ENCODE measurements around the gene TRIM9. TPM values are rescaled to one million over a fixed set of nuclear protein-coding genes. Genes with fewer than 3 reads are reported as not detected.

Gene TRIM9
- total and polyA plus RNA-seq, 2 of the 4 experiments (the other 2 are of a cell fraction): under 0.01 to 0.09 TPM

- Histone ChIP-seq H2AK9ac (replicated peaks; ENCODE audit: low read depth, low read length, poor library complexity) (no peak overlapping the region), H3K4me2 (ENCODE audit: low read depth, low read length) (no peak overlapping the region), H3K4me1 (ENCODE audit: control insufficient read depth, insufficient read depth, low read length) (no peaks in the 10 kb centered on the region), H3K9me1 (ENCODE audit: insufficient read depth, low read length) (no peaks in the 10 kb centered on the region), H2AK5ac (ENCODE audit: low read depth, low read length) (no peak overlapping the region), H3K14ac (replicated peaks; ENCODE audit: low read depth, low read length) (no peak overlapping the region), H3K27me3 (ENCODE audit: control insufficient read depth, insufficient read depth, low read length) (peaks cover 41% of the 10 kb centered on the region), H3K9me3 (ENCODE audit: control insufficient read depth, insufficient read depth, low read length) (no peaks in the 10 kb centered on the region), H3K79me1 (ENCODE audit: low read depth in 1 of 2, low read length in 2 of 2) (no peaks in the 10 kb centered on the region), H4K5ac (ENCODE audit: low read depth, low read length) (no peak overlapping the region), H4K8ac (ENCODE audit: low read depth in 2 of 2, low read length in 2 of 2) (no peak overlapping the region), H4K91ac (ENCODE audit: insufficient read depth, low read depth, low read length) (no peak overlapping the region), H2BK15ac (ENCODE audit: low read depth, low read length) (no peak overlapping the region), H3K27ac (ENCODE audit: insufficient read depth, low read length) (no peak overlapping the region), H3K18ac (ENCODE audit: low read depth, low read length) (no peak overlapping the region), H3K4me3 (ENCODE audit: insufficient read depth, low read depth, low read length) (no peak overlapping the region), H2BK20ac (ENCODE audit: low read depth, low read length) (no peak overlapping the region), H2BK5ac (ENCODE audit: low read depth, low read length, poor library complexity, severe bottlenecking) (no peak overlapping the region), H2AFZ (replicated peaks; ENCODE audit: low read length, poor library complexity) (no peak overlapping the region), H3K56ac (ENCODE audit: extremely low read depth, insufficient read depth, low read length) (no peak overlapping the region), H3K23ac (ENCODE audit: low read depth, low read length) (no peak overlapping the region), H3K9ac (ENCODE audit: low read depth, low read length) (no peak overlapping the region), H4K20me1 (ENCODE audit: insufficient read depth, low read length) (no peaks in the 10 kb centered on the region), H3K4ac (ENCODE audit: low read depth, low read length) (no peak overlapping the region), H3K36me3 (ENCODE audit: control insufficient read depth, insufficient read depth, low read length) (no peaks in the 10 kb centered on the region), H2BK120ac (ENCODE audit: low read depth, low read length) (no peak overlapping the region)
- ChIA-PET POLR2A (ENCODE audit: unreplicated experiment) (no interaction called here), CTCF (interaction anchor here (0.6 kb wide), 1 partner anchor 14 kb away, joined by 3 read pairs; no protein-coding TSS in a partner anchor)
- DNase-seq (no peak), ATAC-seq (ENCODE audit: low read depth) (no peak)
- WGBS, 2 experiments (ENCODE audit: extremely low coverage in 2 of 2, insufficient read length in 1 of 2): 0% methylated on average over 1 of the region's 5 CpGs; no CpG with 5 or more reads in 1 of the 2 experiments
- no peak for TF ChIP-seq FOS (IDR thresholded peaks at IDR 0.05; ENCODE audit: low read depth, low read length)
- TF ChIP-seq CTCF (conservative IDR thresholded peaks at IDR 0.05; ENCODE audit: low read depth, low read length): no peak
- no peak for TF ChIP-seq RCOR1 (IDR thresholded peaks at IDR 0.05; ENCODE audit: insufficient replicate concordance, low read length)
- no peak for TF ChIP-seq BHLHE40 (IDR thresholded peaks at IDR 0.05; ENCODE audit: low read depth, low read length)
- no peak for TF ChIP-seq RAD21 (IDR thresholded peaks at IDR 0.05; ENCODE audit: low read length)
- no peak for TF ChIP-seq MXI1 (IDR thresholded peaks at IDR 0.05; ENCODE audit: borderline replicate concordance, low read depth, low read length)
- no peak for TF ChIP-seq MAZ (IDR thresholded peaks at IDR 0.05; ENCODE audit: borderline replicate concordance, low read depth, low read length)
- TF ChIP-seq NFE2L2 (IDR thresholded peaks at IDR 0.05; ENCODE audit: low read depth, low read length): no peak
- TF ChIP-seq RFX5 (IDR thresholded peaks at IDR 0.05; ENCODE audit: low read depth, low read length): no peak
- no peak for TF ChIP-seq CHD1 (IDR thresholded peaks at IDR 0.05; ENCODE audit: low read depth, low read length)
- TF ChIP-seq USF2 (IDR thresholded peaks at IDR 0.05; ENCODE audit: low read depth, low read length): no peak
- TF ChIP-seq CEBPB (IDR thresholded peaks at IDR 0.05; ENCODE audit: low read depth, low read length): no peak
- intact Hi-C loops (cut with micrococcal nuclease) (loop anchor here (10.0 kb wide), 1 partner anchor 467 kb away; no protein-coding TSS in a partner anchor), dilution Hi-C loops (cut with HindIII; ENCODE audit: low sequenced_read_pairs, unreplicated experiment) (no loop called here), in situ Hi-C loops (cut with MboI; ENCODE audit: low sequenced_read_pairs) (no loop called here)
- BruUV-seq (replicated peaks): no TSS peak
Measured at GRCh38 chr14:51041883-51042282, 53.0 kb downstream of the TRIM9 start.

Measured in IMR-90 (cell line).